ENCODE measurements around the gene TNP1. TPM values are rescaled to one million over a fixed set of nuclear protein-coding genes. Genes with fewer than 3 reads are reported as not detected.

The TNP1 gene
- total and polyA plus RNA-seq, 10 donors = not detected

GRCh38 chr2:216810399-216811160, 49.3 kb downstream of the TNP1 start:
- no peaks in the 10 kb centered on the region for H3K9me3 ChIP-seq
- DNase-seq = no peak
- no peak overlapping the region for H3K27ac ChIP-seq
- 82 to 91% (median 87%) methylated on average over 28 to 30 of the region's 30 CpGs for WGBS, 5 donors
- H3K27me3 ChIP-seq (replicated peaks in 1 of 7) = no peaks in the 10 kb centered on the region
- H3K36me3 ChIP-seq = no peaks in the 10 kb centered on the region
- no peaks in the 10 kb centered on the region for H3K4me1 ChIP-seq
- intact Hi-C loops (cut with DNase I; ENCODE audit: low total_unique reads) = no loop called here
- TF ChIP-seq POLR2A (IDR thresholded peaks at IDR 0.05) (no peak), POLR2AphosphoS5 (IDR thresholded peaks at IDR 0.05) (no peak), CTCF (IDR thresholded peaks at IDR 0.05 in 8 of 11, conservative IDR thresholded peaks at IDR 0.05 in 3 of 11) (no peak)
- no peak overlapping the region for H3K4me3 ChIP-seq

Other genes starting within 250 kb of the TNP1 start
- gene IGFBP2, start 226.6 kb downstream of the TNP1 start, total RNA-seq = 100 to 1,000 TPM; 140 to 334 (median 277) TPM
- gene IGFBP2, start 226.6 kb downstream of the TNP1 start, polyA plus RNA-seq = 100 to 1,000 TPM in 2 of 3 donors, 10 to 100 TPM in 1; 61.3 to 162 (median 142) TPM
- gene IGFBP5, start 164.5 kb downstream of the TNP1 start, total RNA-seq = 100 to 1,000 TPM in 1 of 7 donors, 10 to 100 TPM in 6; 23.4 to 114 (median 34.5) TPM
- gene IGFBP5, start 164.5 kb downstream of the TNP1 start, polyA plus RNA-seq = 10 to 100 TPM in 2 of 3 donors, 1 to 10 TPM in 1; 5.0 to 18.1 (median 15.6) TPM